Neural cell (in vitro differentiated cells): Measurements from ENCODE around the gene SLC5A2.

ENCODE experiments used
- EZH2 ChIP-seq: fragments of 200-600, 300-800 bp; shearing (Covaris generic), sonication (generic); IDR thresholded peaks from 2 replicates; pipeline ENCODE4 v1.6.1; 2014; ENCODE audit warnings: antibody characterized with exemption, low read length, borderline replicate concordance, mild to moderate bottlenecking; ENCODE audit not compliant: insufficient read depth, poor library complexity, severe bottlenecking
- POLR2AphosphoS5 ChIP-seq: IDR thresholded peaks from 2 replicates; pipeline ENCODE4 v1.6.1; 2012
- RAD21 ChIP-seq: fragments of 450-650 bp; conservative IDR thresholded peaks from 2 replicates; pipeline ENCODE4 v1.6.1; 2014; ENCODE audit warnings: antibody characterized with exemption, mild to moderate bottlenecking, moderate library complexity
- TF ChIP-seq, protein P1 (sequence below): fragments of 450-650 bp; IDR thresholded peaks from 2 replicates; pipeline ENCODE4 v1.5.1; 2014; ENCODE audit warnings: antibody characterized with exemption, mild to moderate bottlenecking, moderate library complexity; ENCODE audit not compliant: poor library complexity, severe bottlenecking

- TF ChIP-seq RAD21 (no peak), EZH2 (no peak), POLR2AphosphoS5 (no peak)
- TF ChIP-seq, protein P1, sequence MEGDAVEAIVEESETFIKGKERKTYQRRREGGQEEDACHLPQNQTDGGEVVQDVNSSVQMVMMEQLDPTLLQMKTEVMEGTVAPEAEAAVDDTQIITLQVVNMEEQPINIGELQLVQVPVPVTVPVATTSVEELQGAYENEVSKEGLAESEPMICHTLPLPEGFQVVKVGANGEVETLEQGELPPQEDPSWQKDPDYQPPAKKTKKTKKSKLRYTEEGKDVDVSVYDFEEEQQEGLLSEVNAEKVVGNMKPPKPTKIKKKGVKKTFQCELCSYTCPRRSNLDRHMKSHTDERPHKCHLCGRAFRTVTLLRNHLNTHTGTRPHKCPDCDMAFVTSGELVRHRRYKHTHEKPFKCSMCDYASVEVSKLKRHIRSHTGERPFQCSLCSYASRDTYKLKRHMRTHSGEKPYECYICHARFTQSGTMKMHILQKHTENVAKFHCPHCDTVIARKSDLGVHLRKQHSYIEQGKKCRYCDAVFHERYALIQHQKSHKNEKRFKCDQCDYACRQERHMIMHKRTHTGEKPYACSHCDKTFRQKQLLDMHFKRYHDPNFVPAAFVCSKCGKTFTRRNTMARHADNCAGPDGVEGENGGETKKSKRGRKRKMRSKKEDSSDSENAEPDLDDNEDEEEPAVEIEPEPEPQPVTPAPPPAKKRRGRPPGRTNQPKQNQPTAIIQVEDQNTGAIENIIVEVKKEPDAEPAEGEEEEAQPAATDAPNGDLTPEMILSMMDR, result no peak
Measured at GRCh38 chr16:31452631-31453106, 30.3 kb upstream of the SLC5A2 start.
